Natural killer cell (primary cell): Measurements from ENCODE around the gene SCARB1. TPM values are rescaled to one million over a fixed set of nuclear protein-coding genes. Genes with fewer than 3 reads are reported as not detected.

Source experiments
- ATAC-seq, 3 donors: fragments of 150-1000 bp in 2 of 3; fragments of 200-7000 bp in 1 of 3; cut with Tn5 transposase; 1 replicate in 1 of 3; 2 replicates in 2 of 3; pipeline ENCODE4 v1.10.0; 2021; ENCODE audit warnings: mild to moderate bottlenecking in 2 of 3, moderate library complexity in 2 of 3
- DNase-seq, 2 donors: peaks; one replicate each; pipeline versions ENCODE4 v3.0.0 to v3.0.0-alpha.2; 2013 to 2021; ENCODE audit warnings: mixed read lengths in 1 of 2
- H3K27ac ChIP-seq: one replicate; pipeline ENCODE4 v1.5.1; 2013; ENCODE audit warnings: mild to moderate bottlenecking, low read length
- H3K27me3 ChIP-seq: one replicate; pipeline ENCODE4 v1.6.1; 2013; ENCODE audit warnings: low read length; ENCODE audit not compliant: control insufficient read depth, insufficient read depth
- H3K36me3 ChIP-seq: one replicate; pipeline ENCODE4 v1.6.1; 2013; ENCODE audit warnings: low read length; ENCODE audit not compliant: control insufficient read depth, insufficient read depth
- H3K4me1 ChIP-seq: one replicate; pipeline ENCODE4 v1.6.1; 2013; ENCODE audit warnings: low read length; ENCODE audit not compliant: control insufficient read depth, insufficient read depth
- H3K4me3 ChIP-seq: one replicate; pipeline ENCODE4 v1.5.1; 2013; ENCODE audit warnings: low read length
- H3K9me3 ChIP-seq: one replicate; pipeline ENCODE4 v1.6.1; 2013; ENCODE audit warnings: low read length; ENCODE audit not compliant: control insufficient read depth, insufficient read depth
- H3K27ac Mint-ChIP-seq, 2 donors: one replicate each; pipeline ENCODE4 v1.8.0; 2022; ENCODE audit warnings: mild to moderate bottlenecking in 2 of 2, mixed read lengths in 2 of 2, moderate library complexity in 1 of 2
- H3K27me3 Mint-ChIP-seq, 2 donors: one replicate each; pipeline ENCODE4 v1.8.0; 2022; ENCODE audit warnings: low read depth in 2 of 2, mixed read lengths in 2 of 2
- H3K36me3 Mint-ChIP-seq: one replicate; pipeline ENCODE4 v1.8.0; 2022; ENCODE audit warnings: mixed read lengths
- H3K4me1 Mint-ChIP-seq, 2 donors: one replicate each; pipeline ENCODE4 v1.8.0; 2022; ENCODE audit warnings: mixed read lengths in 2 of 2
- H3K4me3 Mint-ChIP-seq: one replicate; pipeline ENCODE4 v1.8.0; 2022; ENCODE audit warnings: mild to moderate bottlenecking, moderate library complexity, mixed read lengths
- H3K9me3 Mint-ChIP-seq, 2 donors: one replicate each; pipeline ENCODE4 v1.8.0; 2022; ENCODE audit warnings: mixed read lengths in 2 of 2
- CTCF ChIP-seq: fragments of 200-600 bp; IDR thresholded peaks from one replicate; pipeline ENCODE4 v1.8.0; 2022; ENCODE audit warnings: antibody characterized with exemption
- WGBS: methylation state at CpG from one replicate; pipeline ENCODE4 v1.1.7; 2013; ENCODE audit warnings: missing lambda C conversion rate; ENCODE audit not compliant: insufficient coverage; 5-methylcytosine and 5-hydroxymethylcytosine counted together
- intact Hi-C: fragments of 100-400 bp; cut with micrococcal nuclease; formaldehyde crosslinking; loops from one replicate; pipeline ENCODE4 v1.14.2; 2022
- total RNA-seq, 4 donors: library from RNA; stranded (reverse); fragments of 120-200 nt in 1 of 4; gene quantifications; one replicate each; pipeline versions ENCODE4 v1.2.3 to v1.2.4, GENCODE V29; 2013 to 2022

The SCARB1 gene
- total RNA-seq, 3 donors from 2014 or later (not counting 1 experiment from before 2014, with no cell fraction given), result 1.1 to 2.7 (median 1.3) TPM

GRCh38 chr12:124812356-124812755 lies 51.3 kb downstream of the SCARB1 start:
- no peaks in the 10 kb centered on the region for H3K36me3 Mint-ChIP-seq
- H3K27me3 Mint-ChIP-seq, result no peaks in the 10 kb centered on the region
- intact Hi-C loops, result no loop called here
- no peaks in the 10 kb centered on the region for H3K36me3 ChIP-seq
- ATAC-seq, result no peak
- H3K9me3 Mint-ChIP-seq, result no peaks in the 10 kb centered on the region
- H3K4me1 Mint-ChIP-seq, result no peaks in the 10 kb centered on the region
- no peak for DNase-seq
- no peak for TF ChIP-seq CTCF
- no peak overlapping the region for H3K4me3 ChIP-seq
- H3K4me3 Mint-ChIP-seq, result no peak overlapping the region
- 95% methylated on average over 9 of the region's 9 CpGs for WGBS
- no peak overlapping the region for H3K27ac Mint-ChIP-seq
- H3K27ac ChIP-seq, result no peak overlapping the region
- no peaks in the 10 kb centered on the region for H3K9me3 ChIP-seq
- H3K4me1 ChIP-seq, result peaks cover 2% of the 10 kb centered on the region
- no peaks in the 10 kb centered on the region for H3K27me3 ChIP-seq

GRCh38 chr12:124811633-124812032 lies 52.0 kb downstream of the SCARB1 start:
- Histone ChIP-seq H3K36me3 (no peaks in the 10 kb centered on the region), H3K4me1 (peaks cover 2% of the 10 kb centered on the region), H3K27ac (no peak overlapping the region), H3K4me3 (no peak overlapping the region), H3K27me3 (no peaks in the 10 kb centered on the region), H3K9me3 (no peaks in the 10 kb centered on the region)
- intact Hi-C loops, result no loop called here
- ATAC-seq, result no peak
- Mint-ChIP-seq H3K4me3 (no peak overlapping the region), H3K4me1 (no peaks in the 10 kb centered on the region), H3K27me3 (no peaks in the 10 kb centered on the region), H3K36me3 (no peaks in the 10 kb centered on the region), H3K9me3 (no peaks in the 10 kb centered on the region), H3K27ac (no peak overlapping the region)
- 91% methylated on average over 13 of the region's 13 CpGs for WGBS
- TF ChIP-seq CTCF, result no peak
- DNase-seq, result no peak

GRCh38 chr12:124809878-124810277 lies 53.8 kb downstream of the SCARB1 start:
- no peaks in the 10 kb centered on the region for H3K9me3 ChIP-seq
- no peak overlapping the region for H3K4me3 ChIP-seq
- H3K4me1 ChIP-seq, result no peaks in the 10 kb centered on the region
- DNase-seq, result no peak
- Mint-ChIP-seq H3K4me1 (no peaks in the 10 kb centered on the region), H3K27ac (no peak overlapping the region), H3K9me3 (no peaks in the 10 kb centered on the region), H3K4me3 (no peak overlapping the region), H3K27me3 (no peaks in the 10 kb centered on the region), H3K36me3 (no peaks in the 10 kb centered on the region)
- no peak for ATAC-seq
- TF ChIP-seq CTCF, result no peak
- 95% methylated on average over 8 of the region's 8 CpGs for WGBS
- H3K36me3 ChIP-seq, result no peaks in the 10 kb centered on the region
- no peaks in the 10 kb centered on the region for H3K27me3 ChIP-seq
- intact Hi-C loops, result no loop called here
- H3K27ac ChIP-seq, result no peak overlapping the region

- Histone ChIP-seq H3K27ac (no peak overlapping the region), H3K9me3 (no peaks in the 10 kb centered on the region), H3K36me3 (no peaks in the 10 kb centered on the region), H3K4me1 (no peaks in the 10 kb centered on the region), H3K4me3 (no peak overlapping the region), H3K27me3 (no peaks in the 10 kb centered on the region)
- Mint-ChIP-seq H3K4me1 (no peaks in the 10 kb centered on the region), H3K9me3 (no peaks in the 10 kb centered on the region), H3K36me3 (no peaks in the 10 kb centered on the region), H3K27me3 (no peaks in the 10 kb centered on the region), H3K4me3 (no peak overlapping the region), H3K27ac (no peak overlapping the region)
- no peak for DNase-seq
- no peak for ATAC-seq
- intact Hi-C loops, result no loop called here
- no peak for TF ChIP-seq CTCF
- WGBS, result 93% methylated on average over 3 of the region's 4 CpGs
These were observed 54.3 kb downstream of the SCARB1 start for GRCh38 chr12:124809391-124809790.
